Measurements from ENCODE around the gene TNS3. TPM values are rescaled to one million over a fixed set of nuclear protein-coding genes. Genes with fewer than 3 reads are reported as not detected.

The TNS3 gene
- total RNA-seq, 3 donors from 2014 or later, result 69.1 to 98.9 (median 69.9) TPM

DNA sequence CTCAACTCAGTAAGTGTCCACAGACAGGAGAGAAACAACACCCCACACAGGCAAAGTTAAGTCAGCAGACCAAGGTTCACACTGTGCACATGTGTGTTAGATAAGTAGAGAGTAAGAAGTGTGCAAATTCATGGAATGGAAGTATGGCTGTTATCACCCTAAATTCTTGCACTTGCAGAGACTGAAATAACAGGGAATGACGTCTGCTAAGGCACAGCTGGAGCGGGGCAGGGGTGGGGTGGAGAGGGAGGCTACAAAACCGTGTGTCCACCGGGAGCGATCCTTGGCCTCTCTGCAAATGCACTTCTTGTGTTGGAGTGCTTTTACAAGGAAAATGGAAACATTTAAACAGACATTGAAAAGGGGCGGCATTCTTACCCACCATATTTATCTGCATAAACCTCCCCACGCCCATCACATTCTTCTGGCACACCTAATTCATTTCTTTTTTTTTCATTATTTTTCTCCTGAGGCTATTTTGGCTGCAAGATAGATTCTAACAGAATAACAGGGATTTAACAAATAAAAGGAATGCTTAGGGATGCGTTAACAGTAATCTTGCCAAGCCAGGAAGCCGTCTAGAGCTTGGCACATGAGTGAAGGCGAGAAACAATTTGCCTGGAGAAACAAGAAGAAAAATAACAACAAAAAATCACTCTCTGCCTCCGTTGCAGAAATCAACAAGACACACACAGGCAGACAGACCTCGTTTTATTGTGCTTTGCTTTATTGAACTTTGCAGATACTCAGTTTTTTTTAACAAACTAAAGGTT lies 30.1 kb downstream of the TNS3 start:
- H3K36me3 ChIP-seq (ENCODE audit: low read depth), result no peaks in the 10 kb centered on the region
- no peak for ATAC-seq
- H3K9me3 ChIP-seq, result no peaks in the 10 kb centered on the region
- H3K4me3 ChIP-seq, result no peak overlapping the region
- no peak for TF ChIP-seq CTCF (IDR thresholded peaks at IDR 0.05)
- H3K4me1 ChIP-seq (ENCODE audit: low read depth), result peaks cover 5% of the 10 kb centered on the region
- intact Hi-C loops (cut with DNase I, micrococcal nuclease), result no loop called here
- DNase-seq, result peak in 1 of 3 donors; percentile 53

GRCh38 chr7:47550788-47551470 lies 31.0 kb downstream of the TNS3 start:
- Histone ChIP-seq H3K4me1 (ENCODE audit: low read depth) (peaks cover 13% of the 10 kb centered on the region), H3K4me3 (no peak overlapping the region), H3K36me3 (ENCODE audit: low read depth) (no peaks in the 10 kb centered on the region), H3K9me3 (no peaks in the 10 kb centered on the region)
- TF ChIP-seq CTCF (IDR thresholded peaks at IDR 0.05), result no peak
- ATAC-seq (no peak), DNase-seq (peak in 1 of 3 donors; percentile 35)
- intact Hi-C loops (cut with DNase I, micrococcal nuclease), result no loop called here

- DNase-seq (no peak), ATAC-seq (no peak)
- H3K36me3 ChIP-seq (ENCODE audit: low read depth), result no peaks in the 10 kb centered on the region
- intact Hi-C loops (cut with DNase I, micrococcal nuclease), result no loop called here
- TF ChIP-seq CTCF (IDR thresholded peaks at IDR 0.05), result no peak
- no peak overlapping the region for H3K4me3 ChIP-seq
- H3K9me3 ChIP-seq, result no peaks in the 10 kb centered on the region
- peaks cover 13% of the 10 kb centered on the region for H3K4me1 ChIP-seq (ENCODE audit: low read depth)
These were observed 32.0 kb downstream of the TNS3 start for GRCh38 chr7:47549916-47550315.

DNA sequence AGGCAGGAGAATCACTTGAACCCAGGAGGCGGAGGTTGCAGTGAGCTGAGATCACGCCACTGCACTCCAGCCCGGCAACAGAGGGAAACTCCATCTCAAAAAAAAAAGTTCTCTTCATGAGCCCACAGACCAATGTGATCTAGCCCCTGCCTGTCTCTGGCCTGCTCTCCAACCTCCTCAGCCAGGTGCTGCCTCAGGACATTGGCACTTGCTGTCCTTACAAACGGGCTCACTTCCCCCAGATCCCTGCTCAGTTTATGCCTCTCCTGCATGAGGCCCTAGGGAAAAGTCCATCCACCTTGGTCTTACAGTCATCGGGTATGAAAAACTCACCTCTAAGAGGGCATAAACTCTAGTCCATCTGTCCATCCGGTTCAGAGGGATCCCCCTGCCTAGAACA lies 32.5 kb downstream of the TNS3 start:
- intact Hi-C loops (cut with DNase I, micrococcal nuclease), result no loop called here
- DNase-seq (no peak), ATAC-seq (no peak)
- Histone ChIP-seq H3K9me3 (no peaks in the 10 kb centered on the region), H3K36me3 (ENCODE audit: low read depth) (no peaks in the 10 kb centered on the region), H3K4me1 (ENCODE audit: low read depth) (peaks cover 13% of the 10 kb centered on the region), H3K4me3 (no peak overlapping the region)
- TF ChIP-seq CTCF (IDR thresholded peaks at IDR 0.05), result no peak

DNA sequence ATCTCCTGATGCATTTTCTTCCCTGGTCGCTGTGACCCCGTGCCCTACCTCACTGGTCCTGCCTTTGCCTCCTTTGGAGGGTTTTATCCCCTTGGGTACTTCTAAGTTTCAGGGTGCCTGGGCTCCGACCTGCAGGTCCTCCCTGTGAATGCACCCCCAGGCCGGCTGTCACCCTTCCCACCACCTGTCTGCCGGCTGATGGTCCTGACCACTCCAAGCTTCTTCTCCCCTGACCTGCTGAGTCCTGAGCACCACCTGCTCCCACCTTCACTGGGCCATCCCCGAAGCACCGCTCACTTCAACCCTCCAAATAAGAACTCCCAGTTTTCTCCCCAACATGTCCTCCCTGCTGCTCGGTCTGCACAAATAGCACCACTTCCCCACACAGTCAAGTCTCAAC lies 33.4 kb downstream of the TNS3 start:
- TF ChIP-seq CTCF (IDR thresholded peaks at IDR 0.05), result no peak
- no peak overlapping the region for H3K4me3 ChIP-seq
- intact Hi-C loops (cut with DNase I, micrococcal nuclease), result no loop called here
- H3K9me3 ChIP-seq, result no peaks in the 10 kb centered on the region
- peaks cover 13% of the 10 kb centered on the region for H3K4me1 ChIP-seq (ENCODE audit: low read depth)
- ATAC-seq (no peak), DNase-seq (no peak)
- H3K36me3 ChIP-seq (ENCODE audit: low read depth), result no peaks in the 10 kb centered on the region

Measured in mucosa of descending colon (tissue), 3 donors.